BJ (cell line): ENCODE data around the gene SMIM13. TPM values are rescaled to one million over a fixed set of nuclear protein-coding genes. Genes with fewer than 3 reads are reported as not detected.
A peak's percentile ranks its signal among the peaks of the same experiment; 100 is the strongest.

ENCODE experiments used
- CTCF ChIA-PET: fragments of 350-600 bp; formaldehyde crosslinking; extraction: SDS; loops from one replicate; lab custom pipeline; 2021; ENCODE audit warnings: antibody characterized with exemption, inconsistent platforms; lab: Yijun Ruan, JAX
- POLR2A ChIA-PET: fragments of 300-600 bp; sonication (Branson Sonifier 250); formaldehyde crosslinking; extraction: SDS; loops from one replicate; lab custom pipeline; 2021; ENCODE audit warnings: antibody characterized with exemption; lab: Charles Lee
- DNase-seq: peaks from one replicate; pipeline ENCODE4 v3.0.0-alpha.2; 2011; ENCODE audit warnings: low read depth
- H3K27me3 ChIP-seq: 2 replicates; pipeline ENCODE4 v1.6.0; 2011; ENCODE audit warnings: low read length; ENCODE audit not compliant: control insufficient read depth, insufficient read depth
- H3K36me3 ChIP-seq: 2 replicates; pipeline ENCODE4 v1.5.1; 2011; ENCODE audit warnings: low read length; ENCODE audit not compliant: control insufficient read depth, insufficient read depth
- H3K4me3 ChIP-seq: 2 replicates; pipeline ENCODE4 v1.5.1; 2011; ENCODE audit warnings: low read depth, mild to moderate bottlenecking, control low read depth, low read length
- polyA plus RNA-seq: library from polyadenylated mRNA; depleted of rRNA; stranded (reverse); fragments of >200 nt; gene quantifications from 2 replicates; pipeline ENCODE4 v1.2.3, GENCODE V29; 2011
- TF ChIP-seq, protein P1 (sequence below): IDR thresholded peaks from 2 replicates; pipeline ENCODE4 v1.5.1; 2011; ENCODE audit warnings: low read depth, mild to moderate bottlenecking, control low read depth, inconsistent platforms, low read length, moderate library complexity; ENCODE audit not compliant: insufficient read depth

The SMIM13 gene
- polyA plus RNA-seq, 1 experiment: 3.0 TPM

DNA sequence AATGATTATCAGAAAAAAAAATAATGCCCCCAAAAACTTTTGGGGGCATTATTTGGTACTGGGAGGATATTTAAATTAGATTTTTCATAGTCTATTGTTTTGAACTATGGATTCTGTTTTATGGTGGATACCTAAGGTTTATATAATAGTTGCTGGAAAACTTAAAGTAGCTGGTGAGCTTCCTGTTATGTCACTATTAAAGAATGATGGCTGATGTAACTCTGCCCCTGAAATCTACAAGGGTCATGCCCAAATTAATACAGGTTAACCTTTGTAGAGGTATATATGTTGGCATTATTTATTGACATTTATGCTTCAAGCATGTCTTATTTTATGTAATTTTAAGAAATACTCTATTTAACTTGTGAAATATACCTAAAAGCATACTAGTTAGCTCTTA lies 43.2 kb downstream of the SMIM13 start:
- no peak for DNase-seq
- Histone ChIP-seq H3K4me3 (no peak overlapping the region), H3K36me3 (no peaks in the 10 kb centered on the region), H3K27me3 (no peaks in the 10 kb centered on the region)
- ChIA-PET POLR2A (no interaction called here), CTCF (interaction anchor here (0.7 to 1.1 kb wide), 2 partner anchors 8 to 79 kb away, joined by 3 read pairs; no protein-coding TSS in a partner anchor)
- TF ChIP-seq, protein P1, sequence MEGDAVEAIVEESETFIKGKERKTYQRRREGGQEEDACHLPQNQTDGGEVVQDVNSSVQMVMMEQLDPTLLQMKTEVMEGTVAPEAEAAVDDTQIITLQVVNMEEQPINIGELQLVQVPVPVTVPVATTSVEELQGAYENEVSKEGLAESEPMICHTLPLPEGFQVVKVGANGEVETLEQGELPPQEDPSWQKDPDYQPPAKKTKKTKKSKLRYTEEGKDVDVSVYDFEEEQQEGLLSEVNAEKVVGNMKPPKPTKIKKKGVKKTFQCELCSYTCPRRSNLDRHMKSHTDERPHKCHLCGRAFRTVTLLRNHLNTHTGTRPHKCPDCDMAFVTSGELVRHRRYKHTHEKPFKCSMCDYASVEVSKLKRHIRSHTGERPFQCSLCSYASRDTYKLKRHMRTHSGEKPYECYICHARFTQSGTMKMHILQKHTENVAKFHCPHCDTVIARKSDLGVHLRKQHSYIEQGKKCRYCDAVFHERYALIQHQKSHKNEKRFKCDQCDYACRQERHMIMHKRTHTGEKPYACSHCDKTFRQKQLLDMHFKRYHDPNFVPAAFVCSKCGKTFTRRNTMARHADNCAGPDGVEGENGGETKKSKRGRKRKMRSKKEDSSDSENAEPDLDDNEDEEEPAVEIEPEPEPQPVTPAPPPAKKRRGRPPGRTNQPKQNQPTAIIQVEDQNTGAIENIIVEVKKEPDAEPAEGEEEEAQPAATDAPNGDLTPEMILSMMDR: no peak

DNA sequence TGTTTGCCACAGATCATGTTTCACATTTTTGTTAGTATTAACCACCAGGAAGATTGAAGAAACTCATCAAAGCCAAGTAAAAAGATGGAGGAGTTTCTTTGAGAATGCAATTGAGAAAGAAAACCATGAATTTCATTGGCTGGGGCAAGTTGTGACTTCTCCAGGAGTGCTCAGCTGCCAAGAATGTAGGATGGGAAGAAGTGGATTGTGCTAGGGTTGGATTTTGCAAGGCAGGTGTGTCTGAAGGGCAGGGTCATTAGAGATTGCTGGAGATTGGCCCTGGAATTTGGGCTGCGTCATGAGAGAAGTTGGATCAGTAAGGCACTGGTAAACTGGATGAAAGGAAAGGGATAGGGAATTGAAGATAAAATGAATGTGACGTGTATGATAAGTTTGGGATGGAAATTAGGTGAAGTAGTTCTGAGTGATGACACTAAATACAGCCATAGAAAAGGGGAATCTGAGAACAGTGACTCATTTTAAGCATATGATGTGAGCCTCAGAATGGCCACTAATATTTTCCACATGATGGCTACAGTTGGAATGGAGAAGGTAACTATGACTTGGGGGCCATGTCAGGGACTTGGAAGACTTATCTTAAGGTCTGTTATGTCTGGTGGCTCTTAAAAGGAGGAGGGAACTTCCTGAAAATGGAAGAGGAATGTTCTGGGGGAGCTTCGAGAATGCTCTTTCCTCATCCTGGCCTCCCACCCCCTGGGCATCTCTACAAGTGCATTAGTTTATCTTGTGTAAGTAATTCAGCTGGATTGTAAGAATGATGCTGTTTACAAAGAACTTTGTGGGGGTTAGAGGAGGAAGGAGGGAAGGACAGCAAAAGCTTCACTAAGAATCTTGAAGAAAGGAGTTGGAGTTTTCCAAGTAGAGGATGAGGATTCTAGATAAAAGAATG lies 45.7 kb downstream of the SMIM13 start:
- peak; percentile 17 for DNase-seq
- H3K4me3 ChIP-seq: no peak overlapping the region
- H3K36me3 ChIP-seq: no peaks in the 10 kb centered on the region
- CTCF ChIA-PET: interaction anchor here (0.6 to 1.2 kb wide), 2 partner anchors 294 to 356 kb away, joined by 3 read pairs; no protein-coding TSS in a partner anchor
- POLR2A ChIA-PET: no interaction called here
- TF ChIP-seq, protein P1: no peak
- H3K27me3 ChIP-seq: no peaks in the 10 kb centered on the region

DNA sequence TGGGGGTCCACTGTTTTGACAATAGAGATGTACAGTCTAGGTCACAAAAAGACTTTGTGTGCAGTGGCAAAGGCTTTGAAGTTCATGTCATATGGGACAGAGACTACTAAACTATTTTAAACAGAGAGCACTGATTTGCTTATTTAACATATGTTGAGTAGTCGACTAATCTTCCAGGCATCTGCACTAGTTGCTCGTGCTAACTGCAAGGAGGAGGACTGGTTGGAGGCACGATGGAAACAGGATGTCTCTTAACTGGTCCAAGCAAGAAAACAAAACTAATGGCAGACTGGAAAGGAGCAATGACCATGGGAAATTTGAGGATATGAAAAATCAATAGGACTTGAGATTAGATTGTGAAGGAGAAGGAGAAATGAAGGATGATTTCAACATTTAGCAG lies 46.4 kb downstream of the SMIM13 start:
- TF ChIP-seq, protein P1: no peak
- CTCF ChIA-PET: interaction anchor here (0.6 to 1.2 kb wide), 2 partner anchors 293 to 355 kb away, joined by 3 read pairs; no protein-coding TSS in a partner anchor
- no peak for DNase-seq
- Histone ChIP-seq H3K27me3 (no peaks in the 10 kb centered on the region), H3K36me3 (no peaks in the 10 kb centered on the region), H3K4me3 (no peak overlapping the region)
- POLR2A ChIA-PET: no interaction called here

DNA sequence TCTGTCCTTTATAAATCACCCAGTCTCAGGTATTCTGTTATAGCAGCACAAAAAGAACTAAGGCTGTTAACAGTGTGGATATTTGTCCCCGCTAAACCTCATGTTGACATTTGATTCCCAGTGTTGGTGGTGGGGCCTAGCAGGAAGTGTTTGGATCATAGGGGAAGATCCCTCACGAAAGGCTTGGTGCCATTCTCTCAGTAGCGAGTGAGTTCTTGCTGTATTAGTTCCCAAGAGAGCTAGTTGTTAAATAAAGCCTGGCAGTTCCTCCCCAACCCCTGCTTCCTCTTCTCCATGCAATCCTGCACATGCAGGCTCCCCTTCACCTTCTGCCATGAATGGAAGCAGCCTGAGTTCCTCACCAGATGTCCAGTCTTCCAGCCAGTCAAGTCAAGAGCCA lies 47.7 kb downstream of the SMIM13 start:
- TF ChIP-seq, protein P1: no peak
- Histone ChIP-seq H3K36me3 (no peaks in the 10 kb centered on the region), H3K27me3 (no peaks in the 10 kb centered on the region), H3K4me3 (no peak overlapping the region)
- CTCF ChIA-PET: no interaction called here
- POLR2A ChIA-PET: no interaction called here
- no peak for DNase-seq

DNA sequence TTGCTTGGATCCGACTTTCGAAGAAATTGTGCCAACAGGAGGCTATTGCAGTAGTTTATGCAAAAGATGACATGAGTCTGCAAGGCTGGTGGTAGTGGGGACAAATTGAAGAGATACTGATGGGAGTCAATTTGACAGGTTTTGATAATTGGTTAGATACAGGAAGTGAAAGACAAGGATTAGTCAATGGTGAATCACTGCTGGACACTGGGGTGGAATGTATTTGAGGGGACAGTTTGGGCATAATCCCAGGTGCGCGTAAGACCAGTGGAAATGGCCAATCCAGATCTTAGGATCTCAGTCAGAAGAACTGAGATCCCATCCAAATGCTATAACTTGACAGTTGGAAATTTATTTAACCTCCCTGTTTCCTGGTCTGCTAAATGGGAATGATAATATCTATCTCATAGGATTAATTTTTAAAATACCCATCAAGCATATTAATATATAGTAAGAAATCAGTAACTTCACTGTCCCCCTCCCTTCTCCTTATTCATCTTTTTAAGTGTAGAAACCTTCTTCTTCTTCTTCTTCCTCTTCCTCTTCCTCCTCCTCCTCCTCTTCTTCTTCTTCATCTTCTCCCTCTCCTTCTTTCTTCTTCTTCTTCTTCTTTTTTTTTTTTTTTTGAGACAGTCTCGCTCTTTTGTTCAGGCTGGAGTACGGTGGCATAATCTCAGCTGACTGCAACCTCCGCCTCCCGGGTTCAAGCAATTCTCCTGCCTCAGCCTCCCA lies 48.8 kb downstream of the SMIM13 start:
- no peak overlapping the region for H3K4me3 ChIP-seq
- no peaks in the 10 kb centered on the region for H3K27me3 ChIP-seq
- DNase-seq: no peak
- TF ChIP-seq, protein P1: no peak
- POLR2A ChIA-PET: no interaction called here
- CTCF ChIA-PET: interaction anchor here (1.0 to 3.9 kb wide), 2 partner anchors 318 to 352 kb away, joined by 3 to 45 read pairs; no protein-coding TSS in a partner anchor
- no peaks in the 10 kb centered on the region for H3K36me3 ChIP-seq
